GM23248 (cell line): ENCODE results near the gene UPP1.

Source experiments
- EZH2 ChIP-seq: fragments of 200-600 bp; sonication (generic); IDR thresholded peaks from 2 replicates; pipeline ENCODE4 v1.6.1; 2018; ENCODE audit warnings: antibody characterized with exemption, mild to moderate bottlenecking; ENCODE audit not compliant: insufficient read depth, poor library complexity, severe bottlenecking
- EZH2phosphoT487 ChIP-seq: fragments of 200-600 bp; sonication (generic); IDR thresholded peaks from 2 replicates; pipeline ENCODE4 v1.6.1; 2018; ENCODE audit warnings: antibody characterized with exemption, moderate library complexity, mild to moderate bottlenecking, low read depth; ENCODE audit not compliant: insufficient read depth

GRCh38 chr7:48063985-48064384, 25.1 kb upstream of the UPP1 start:
- TF ChIP-seq EZH2 (no peak), EZH2phosphoT487 (no peak)
